ENCODE results near the gene SFMBT2. TPM values are rescaled to one million over a fixed set of nuclear protein-coding genes. Genes with fewer than 3 reads are reported as not detected.

Gene SFMBT2
- total RNA-seq, 1 donor from 2014 or later: 2.7 TPM

- H3K9me3 Mint-ChIP-seq (ENCODE audit: unreplicated experiment): no peaks in the 10 kb centered on the region
- DNase-seq (ENCODE audit: extremely low spot score, unreplicated experiment): no peak
- H3K4me1 Mint-ChIP-seq (ENCODE audit: unreplicated experiment): no peaks in the 10 kb centered on the region
- H3K27me3 Mint-ChIP-seq (ENCODE audit: unreplicated experiment): no peaks in the 10 kb centered on the region
- no peak for TF ChIP-seq CTCF (IDR thresholded peaks at IDR 0.05)
- no peak overlapping the region for H3K27ac Mint-ChIP-seq (ENCODE audit: unreplicated experiment)
- H3K36me3 Mint-ChIP-seq (ENCODE audit: unreplicated experiment): no peaks in the 10 kb centered on the region
- no peak overlapping the region for H3K4me3 Mint-ChIP-seq (ENCODE audit: unreplicated experiment)
Measured at GRCh38 chr10:7340179-7340874, 70.5 kb downstream of the SFMBT2 start.

GRCh38 chr10:7339510-7339909 is 71.3 kb downstream of the SFMBT2 start:
- Mint-ChIP-seq H3K27ac (ENCODE audit: unreplicated experiment) (no peak overlapping the region), H3K4me3 (ENCODE audit: unreplicated experiment) (no peak overlapping the region), H3K4me1 (ENCODE audit: unreplicated experiment) (no peaks in the 10 kb centered on the region), H3K36me3 (ENCODE audit: unreplicated experiment) (no peaks in the 10 kb centered on the region), H3K9me3 (ENCODE audit: unreplicated experiment) (no peaks in the 10 kb centered on the region), H3K27me3 (ENCODE audit: unreplicated experiment) (no peaks in the 10 kb centered on the region)
- TF ChIP-seq CTCF (IDR thresholded peaks at IDR 0.05): no peak
- DNase-seq (ENCODE audit: extremely low spot score, unreplicated experiment): no peak

- no peak for TF ChIP-seq CTCF (IDR thresholded peaks at IDR 0.05)
- H3K27me3 Mint-ChIP-seq (ENCODE audit: unreplicated experiment): no peaks in the 10 kb centered on the region
- no peaks in the 10 kb centered on the region for H3K36me3 Mint-ChIP-seq (ENCODE audit: unreplicated experiment)
- H3K4me1 Mint-ChIP-seq (ENCODE audit: unreplicated experiment): no peaks in the 10 kb centered on the region
- no peaks in the 10 kb centered on the region for H3K9me3 Mint-ChIP-seq (ENCODE audit: unreplicated experiment)
- no peak overlapping the region for H3K4me3 Mint-ChIP-seq (ENCODE audit: unreplicated experiment)
- no peak overlapping the region for H3K27ac Mint-ChIP-seq (ENCODE audit: unreplicated experiment)
- no peak for DNase-seq (ENCODE audit: extremely low spot score, unreplicated experiment)
Measured at GRCh38 chr10:7338469-7338868, 72.4 kb downstream of the SFMBT2 start.

GRCh38 chr10:7337431-7338171 is 73.2 kb downstream of the SFMBT2 start:
- Mint-ChIP-seq H3K4me3 (ENCODE audit: unreplicated experiment) (no peak overlapping the region), H3K9me3 (ENCODE audit: unreplicated experiment) (no peaks in the 10 kb centered on the region), H3K27ac (ENCODE audit: unreplicated experiment) (no peak overlapping the region), H3K27me3 (ENCODE audit: unreplicated experiment) (no peaks in the 10 kb centered on the region), H3K36me3 (ENCODE audit: unreplicated experiment) (no peaks in the 10 kb centered on the region), H3K4me1 (ENCODE audit: unreplicated experiment) (no peaks in the 10 kb centered on the region)
- no peak for DNase-seq (ENCODE audit: extremely low spot score, unreplicated experiment)
- no peak for TF ChIP-seq CTCF (IDR thresholded peaks at IDR 0.05)

GRCh38 chr10:7335977-7336376 is 74.9 kb downstream of the SFMBT2 start:
- TF ChIP-seq CTCF (IDR thresholded peaks at IDR 0.05): no peak

More at GRCh38 chr10:7335977-7336376, 74.9 kb downstream of the SFMBT2 start:
- Mint-ChIP-seq H3K27me3 (ENCODE audit: unreplicated experiment) (no peaks in the 10 kb centered on the region), H3K4me3 (ENCODE audit: unreplicated experiment) (no peak overlapping the region), H3K27ac (ENCODE audit: unreplicated experiment) (no peak overlapping the region), H3K4me1 (ENCODE audit: unreplicated experiment) (no peaks in the 10 kb centered on the region), H3K9me3 (ENCODE audit: unreplicated experiment) (peaks cover 3% of the 10 kb centered on the region), H3K36me3 (ENCODE audit: unreplicated experiment) (no peaks in the 10 kb centered on the region)
- DNase-seq (ENCODE audit: extremely low spot score, unreplicated experiment): no peak
